GM20431 (cell line): ENCODE data around the gene GCSH.
"Not testable (repeated sequence)": the region's sequence is repeated elsewhere in the genome, so short reads cannot be mapped to it uniquely, and the experiment has no call there.

ENCODE experiments used
- in situ Hi-C: fragments of 300-500 bp; cut with MseI, MboI; formaldehyde crosslinking; loops from one replicate; pipeline ENCODE4 v1.15.0; 2020; ENCODE audit warnings: low sequenced_read_pairs; ENCODE audit not compliant: unreplicated experiment

Gene GCSH

DNA sequence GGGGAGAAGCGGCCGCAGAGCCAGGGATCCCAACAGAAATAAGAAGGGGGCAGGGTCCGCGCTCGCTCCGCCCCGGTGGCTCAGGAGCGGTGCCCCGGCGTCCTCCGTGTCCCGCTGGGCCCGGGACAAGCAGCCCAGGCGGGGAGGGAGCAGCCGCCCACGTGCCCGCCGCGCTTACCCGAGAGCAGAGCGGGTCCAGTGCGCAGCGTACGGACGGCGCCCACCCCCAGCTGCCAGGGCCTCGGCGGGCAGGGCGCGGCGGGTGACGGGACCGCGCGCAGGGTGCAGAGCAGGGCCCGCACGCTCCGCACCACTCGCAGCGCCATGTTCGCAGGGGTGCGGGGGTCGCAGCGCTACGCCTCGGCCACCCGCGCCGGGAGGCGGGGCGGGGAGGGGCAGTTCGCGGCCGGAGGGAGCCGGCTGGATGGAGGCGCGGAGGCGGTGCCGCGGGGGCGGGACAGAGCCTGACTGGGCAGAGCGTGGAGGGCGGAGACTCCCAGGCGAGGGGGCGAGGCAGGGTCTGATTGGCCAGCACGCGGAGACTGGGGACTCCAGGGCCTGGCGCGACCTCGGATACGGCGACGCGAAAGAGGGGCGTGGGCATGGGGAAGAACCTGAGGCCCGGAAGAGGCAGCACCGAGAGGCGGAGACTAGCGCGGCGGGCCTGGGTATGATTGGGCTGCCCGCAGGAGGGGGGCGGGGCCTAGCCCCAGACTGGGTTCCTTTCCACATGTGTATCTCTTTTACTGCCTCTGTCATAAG, at the start of gene GCSH:
Gene GCSH, minus strand, starts transcription at position 443 of the 762 bp plus-strand sequence. Its CDS starts 117 bp downstream, at position 326.
- in situ Hi-C loops = no loop called here

DNA sequence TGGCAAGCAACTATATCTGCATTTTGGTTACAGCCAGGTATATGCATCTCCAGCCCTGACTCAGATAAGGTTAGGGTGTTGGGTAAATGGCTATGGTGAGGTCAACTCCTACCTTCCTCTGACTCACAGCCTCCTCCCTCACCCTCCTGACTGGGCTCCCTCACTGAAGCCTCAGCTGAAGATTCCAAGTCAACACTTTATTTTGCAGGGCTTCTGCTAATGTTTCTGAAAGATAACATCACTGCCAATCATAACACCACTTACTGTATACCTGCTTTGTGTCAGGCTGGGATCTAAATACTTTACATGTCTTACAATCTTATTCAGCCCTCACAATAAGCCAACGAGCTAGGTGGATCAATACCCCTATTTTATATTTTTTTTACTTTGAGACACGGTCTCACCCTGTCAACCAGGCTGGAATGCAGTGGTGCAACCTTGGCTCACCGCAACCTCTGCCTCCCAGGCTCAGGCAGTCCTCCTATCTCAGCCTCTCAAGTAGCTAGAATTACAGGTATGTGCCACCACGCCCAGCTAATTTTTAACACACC, 47.8 kb upstream of the GCSH start:
- in situ Hi-C loops = no loop called here

DNA sequence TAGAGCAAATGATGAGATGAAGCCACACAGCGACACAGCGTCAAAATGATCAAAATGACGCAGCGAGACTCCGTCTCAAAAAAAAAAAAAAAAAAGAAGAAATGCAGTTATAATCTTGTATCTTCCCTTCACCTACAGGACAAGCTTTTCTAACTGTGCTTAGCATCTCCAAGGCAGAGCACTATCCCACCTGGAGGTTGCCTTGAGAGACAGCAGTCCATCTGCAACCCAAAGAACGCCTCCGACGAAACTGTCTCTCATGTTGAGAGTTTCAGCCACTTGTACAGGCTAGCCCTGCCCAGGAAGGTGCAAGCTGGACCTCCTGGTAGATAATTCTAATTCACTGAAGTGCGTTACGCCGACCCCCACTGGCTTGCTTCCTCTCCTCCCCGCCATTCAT, 46.7 kb upstream of the GCSH start:
- in situ Hi-C loops = no loop called here

DNA sequence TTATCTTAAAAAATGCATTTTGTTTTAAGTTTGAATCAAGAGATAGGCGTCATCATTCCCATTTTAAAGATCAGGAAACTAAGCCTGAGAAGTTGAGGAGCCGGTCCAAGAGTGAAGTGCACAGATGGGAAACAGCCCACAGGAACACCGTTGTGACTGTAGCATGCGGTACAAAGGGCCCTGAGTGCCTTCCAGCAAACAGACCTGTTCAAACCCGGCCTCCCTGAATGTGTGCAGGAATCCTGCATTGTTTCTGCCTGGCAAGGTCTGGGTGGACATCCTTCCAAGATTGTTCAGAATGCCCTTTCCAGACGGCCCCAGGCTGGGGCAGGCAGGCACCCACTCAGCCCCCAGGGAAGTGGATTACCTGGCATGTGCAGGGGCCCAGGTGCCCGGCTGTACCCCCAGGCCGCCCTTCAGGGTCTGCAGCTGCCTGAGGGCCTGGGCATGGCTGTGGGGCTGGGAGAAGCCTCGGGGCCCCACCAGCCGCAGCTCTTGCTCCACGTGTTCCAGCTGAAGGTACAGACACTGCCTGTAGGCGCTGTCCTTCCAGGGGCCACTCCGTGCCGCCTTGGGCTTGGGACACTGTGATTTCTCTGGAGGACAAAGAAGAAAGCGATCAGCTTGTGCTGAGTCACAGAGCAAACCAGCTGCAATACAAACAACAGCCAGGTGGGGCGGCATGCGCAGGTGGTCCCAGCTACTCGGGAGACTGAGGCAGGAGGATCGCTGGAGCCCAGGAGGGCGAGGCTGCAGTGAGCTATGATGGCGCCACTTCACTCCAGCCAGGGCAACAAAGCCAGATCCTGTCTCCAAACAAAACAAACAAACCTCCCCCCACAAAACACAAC, 45.0 kb upstream of the GCSH start:
- in situ Hi-C loops = no loop called here

DNA sequence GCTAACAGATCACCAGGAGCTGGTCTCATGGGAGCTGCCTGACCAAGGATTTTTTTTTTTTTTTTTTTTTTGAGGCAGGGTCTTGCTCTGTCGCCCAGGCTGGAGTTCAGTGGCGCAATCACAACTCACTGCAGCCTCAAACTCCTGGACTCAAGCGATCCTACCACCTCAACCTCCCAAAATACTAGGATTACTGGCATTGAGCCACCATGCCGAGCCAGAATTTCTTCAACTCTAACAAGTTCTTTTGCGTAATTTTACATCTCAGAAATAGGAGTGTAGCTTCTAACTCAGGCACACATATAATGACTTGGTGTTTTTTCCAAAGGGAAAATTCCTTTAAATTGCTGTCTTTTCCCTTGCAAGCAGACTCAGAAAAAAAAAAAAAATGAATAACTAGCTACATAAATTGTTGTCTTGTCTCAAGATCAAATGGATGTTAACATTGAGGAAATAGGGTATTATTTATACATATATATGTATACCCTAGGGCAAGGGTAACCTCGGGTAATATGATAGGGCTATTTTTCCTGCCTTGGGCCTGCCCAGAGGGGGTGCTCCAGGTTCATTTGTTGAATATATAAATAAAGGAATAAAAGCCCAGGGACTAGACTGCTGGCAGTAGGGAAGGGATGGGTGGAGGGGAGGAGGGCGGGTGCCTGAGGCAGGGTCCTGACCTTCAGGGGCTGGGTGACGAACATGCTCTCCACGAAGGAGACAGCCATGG, 42.8 kb upstream of the GCSH start:
- in situ Hi-C loops = no loop called here

DNA sequence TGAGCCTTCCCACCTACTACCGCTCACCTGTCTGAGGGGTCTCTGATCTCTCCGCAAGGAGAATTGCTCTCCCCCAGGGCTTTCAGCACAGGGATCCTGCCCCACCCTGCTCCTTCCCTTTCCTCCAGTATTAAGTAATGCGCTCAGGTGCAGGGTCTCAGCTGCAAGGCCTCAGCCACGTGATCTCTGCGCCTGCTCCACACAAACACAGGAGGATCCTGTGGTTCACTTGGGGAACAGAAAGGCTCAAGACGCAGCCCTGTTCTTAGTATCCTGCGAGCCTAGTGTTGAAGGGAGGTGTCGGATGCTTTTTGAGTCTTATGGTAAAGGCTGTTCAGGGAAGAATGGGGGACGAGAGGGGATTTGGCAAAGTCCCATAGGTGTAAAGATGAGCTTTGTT, 41.6 kb upstream of the GCSH start:
- in situ Hi-C loops = no loop called here

DNA sequence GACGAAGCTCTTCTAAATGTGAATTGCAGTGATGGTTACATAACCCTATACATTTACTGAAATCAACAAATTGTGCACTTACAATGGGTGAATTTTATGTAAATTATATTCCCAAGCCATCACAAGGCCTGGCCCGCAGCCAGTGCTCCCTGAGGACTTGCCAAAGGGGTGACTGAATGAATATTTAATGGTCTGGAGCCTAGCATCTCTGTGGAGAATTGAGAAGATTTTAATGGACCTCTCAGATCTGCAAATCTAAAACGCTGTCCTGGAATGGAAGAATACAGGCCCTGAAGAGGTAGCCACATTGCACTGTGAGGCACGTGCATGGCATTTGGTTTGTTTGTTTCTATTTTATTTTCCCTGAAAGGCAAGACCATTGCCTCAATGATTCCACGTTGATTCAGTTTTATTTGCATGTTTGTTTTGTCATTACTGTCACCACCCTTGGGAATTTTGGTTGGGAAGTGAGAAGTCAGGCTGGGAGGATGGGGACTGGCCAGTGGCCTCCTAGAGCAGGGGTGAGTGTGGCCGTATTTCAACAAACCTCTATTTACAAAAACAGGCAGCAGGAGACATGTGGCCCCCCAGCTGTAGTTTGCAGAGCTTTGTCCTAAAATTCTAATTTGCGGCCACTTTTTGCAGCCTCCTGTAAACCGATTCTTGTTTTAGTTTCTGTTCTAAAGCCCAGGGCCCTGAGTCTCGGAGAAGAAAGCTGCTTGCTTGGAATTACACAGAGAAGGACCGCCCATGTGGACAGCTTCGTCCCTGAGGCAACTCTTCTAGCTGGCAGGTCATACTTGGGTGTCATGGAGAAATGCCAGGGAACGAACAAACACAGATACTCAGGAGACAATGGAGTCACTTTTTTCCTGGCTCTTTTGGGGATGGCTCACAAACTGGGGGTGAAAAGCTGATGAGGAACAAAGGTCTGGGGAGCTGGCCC, 40.5 kb upstream of the GCSH start:
- in situ Hi-C loops = no loop called here

DNA sequence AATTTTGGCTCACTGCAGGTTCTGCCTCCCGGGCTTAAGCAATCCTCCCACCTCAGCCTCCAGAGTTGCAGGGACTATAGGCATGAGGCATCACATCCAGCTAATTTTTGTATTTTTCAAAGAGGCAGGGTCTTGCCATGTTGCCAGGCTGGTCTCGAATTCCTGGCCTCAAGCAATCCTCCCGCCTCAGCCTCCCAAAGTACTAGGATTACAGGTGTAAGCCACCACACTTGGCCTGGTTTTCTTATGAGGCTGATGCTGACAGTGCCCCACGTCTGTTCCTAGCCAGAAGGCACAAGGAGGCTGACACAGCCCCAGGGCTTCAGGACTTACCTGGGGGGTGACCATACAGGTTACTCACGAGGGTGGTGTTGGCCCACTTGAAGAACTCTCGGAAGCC, 33.9 kb upstream of the GCSH start:
- in situ Hi-C loops = no loop called here

DNA sequence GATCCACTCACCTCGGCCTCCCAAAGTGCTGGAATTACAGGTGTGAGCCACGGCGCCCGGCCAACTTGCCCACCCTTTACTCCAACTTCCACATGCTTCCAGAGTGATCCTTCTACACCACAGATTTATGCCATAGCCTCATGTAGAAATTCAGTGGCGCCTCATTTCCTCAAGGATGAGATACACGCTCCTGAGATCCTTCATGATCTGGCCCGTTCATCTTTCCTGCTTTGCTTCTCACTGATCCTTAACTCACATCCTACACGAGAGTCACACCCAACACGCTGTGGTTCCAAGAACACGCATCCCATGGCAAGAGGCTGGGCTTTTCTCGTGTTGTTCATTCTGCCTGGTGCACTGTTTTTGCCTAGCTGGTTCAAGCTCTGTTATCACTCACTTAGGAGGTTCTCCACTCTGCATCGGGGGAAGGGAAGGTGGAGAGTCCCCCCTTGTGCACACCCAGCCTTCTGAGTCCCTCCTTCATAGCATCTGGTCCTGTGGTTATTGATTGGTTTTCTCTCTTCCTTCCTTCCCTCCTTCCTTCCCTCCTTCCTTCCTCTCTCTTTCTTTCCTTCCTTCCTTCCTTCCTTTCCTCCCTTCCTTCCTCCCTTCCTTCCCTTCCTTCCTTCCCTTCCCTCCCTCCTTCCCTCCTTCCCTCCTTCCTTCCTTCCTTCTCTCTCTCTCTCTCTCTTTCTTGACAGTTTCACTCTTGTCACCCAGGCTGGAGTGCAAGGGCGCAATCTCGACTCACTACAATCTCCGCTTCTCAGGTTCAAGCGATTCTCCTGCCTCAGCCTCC, 32.7 kb upstream of the GCSH start:
- in situ Hi-C loops = no loop called here

DNA sequence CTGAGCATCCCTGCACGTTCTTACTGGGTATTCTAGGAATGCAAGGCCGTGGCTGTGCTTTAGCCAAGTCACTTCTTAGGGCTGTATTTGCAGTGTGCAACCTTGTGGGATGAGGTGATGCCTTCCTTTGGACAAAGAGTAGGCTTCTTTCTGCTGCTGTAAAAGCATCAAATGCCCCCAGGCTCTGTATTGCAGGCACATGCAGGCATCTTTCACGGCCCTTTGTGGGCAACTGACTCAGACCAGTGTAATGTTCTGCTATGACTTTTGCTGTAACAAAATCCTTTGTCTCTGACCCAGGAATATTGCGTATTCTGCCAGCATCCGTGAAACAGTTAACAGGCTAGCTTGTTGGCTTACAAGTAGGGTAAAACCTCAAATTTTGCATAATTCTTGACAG, 30.9 kb upstream of the GCSH start:
- in situ Hi-C loops = no loop called here

DNA sequence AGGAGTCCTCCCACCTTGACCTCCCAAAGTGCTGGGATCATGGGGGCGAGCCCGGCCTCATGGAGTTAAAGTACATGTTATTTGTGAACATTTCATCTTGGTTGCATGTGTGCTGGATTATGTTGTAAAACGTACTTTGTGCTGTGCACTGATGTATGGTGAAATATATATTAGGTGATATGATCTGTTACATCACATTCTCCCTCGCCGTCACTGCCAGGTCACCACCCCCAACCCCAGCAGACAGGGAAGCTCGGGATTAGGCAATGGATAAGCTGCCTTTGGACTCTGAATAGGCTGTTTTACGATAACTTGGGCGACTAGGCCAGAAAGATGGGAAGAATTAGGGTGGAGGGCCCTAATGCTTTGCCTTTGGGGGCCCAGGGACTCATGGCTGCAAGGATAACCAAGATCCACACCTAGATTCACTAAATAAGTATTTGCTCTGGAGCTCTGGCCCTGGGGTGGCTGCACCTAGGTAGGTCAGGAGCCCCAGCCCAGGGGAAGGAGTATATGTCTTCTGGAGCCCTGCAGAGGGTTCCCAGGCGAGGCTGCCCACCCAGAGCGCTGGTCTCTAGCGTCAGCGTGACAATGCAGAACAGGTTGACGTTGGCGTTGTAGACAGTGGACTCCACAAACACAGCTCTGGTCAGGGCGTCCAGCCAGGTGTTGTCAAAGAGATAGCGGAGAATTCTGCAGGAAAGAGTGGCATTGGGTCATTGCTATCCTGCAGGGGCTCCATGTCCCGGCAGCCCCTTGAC, 27.1 kb upstream of the GCSH start:
- in situ Hi-C loops = no loop called here

DNA sequence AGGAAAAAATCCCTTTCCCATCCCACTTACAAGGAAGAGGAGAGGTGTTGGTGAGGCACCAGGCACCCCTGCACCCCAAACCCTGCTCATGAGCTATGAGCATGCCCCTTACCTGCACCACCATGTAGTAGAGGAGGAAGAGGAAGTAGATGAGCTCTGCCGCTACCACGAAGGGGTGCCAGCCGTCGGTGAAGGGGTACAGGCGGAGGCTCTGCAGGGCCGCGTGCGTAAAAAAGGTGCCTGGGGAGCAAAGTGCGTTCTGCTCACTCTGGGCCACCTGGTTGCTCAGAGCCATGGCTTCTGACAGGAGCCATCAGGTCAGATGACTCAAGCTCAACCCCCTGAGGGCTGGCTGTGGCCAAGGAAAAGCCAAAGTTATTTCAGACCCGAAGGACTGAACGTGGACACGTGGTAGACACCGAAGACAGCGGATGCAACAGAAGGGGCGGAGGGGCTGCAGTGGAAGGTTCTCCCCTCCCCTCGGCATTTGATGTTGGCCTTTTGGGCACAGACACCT, 25.3 kb upstream of the GCSH start:
- in situ Hi-C loops = no loop called here

DNA sequence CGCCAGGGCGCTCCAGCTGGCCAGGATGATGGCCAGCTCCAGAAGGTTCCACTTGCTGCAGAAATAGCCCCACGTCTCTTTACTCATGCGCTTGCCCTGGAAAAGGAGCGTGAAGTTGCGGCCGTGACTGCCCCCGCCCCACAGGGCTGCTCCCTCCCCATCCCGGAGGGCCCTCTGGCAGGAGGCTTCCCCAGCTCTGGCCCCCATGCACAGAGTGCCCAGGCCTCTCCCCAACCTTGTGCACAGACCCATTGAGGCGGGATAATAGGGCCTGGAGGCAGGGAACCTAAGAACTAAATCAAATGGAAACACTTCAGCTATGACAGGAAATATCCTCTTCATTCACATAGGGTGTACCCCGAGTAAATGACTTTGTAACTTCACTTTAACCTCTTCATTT, 21.2 kb upstream of the GCSH start:
- in situ Hi-C loops = no loop called here

DNA sequence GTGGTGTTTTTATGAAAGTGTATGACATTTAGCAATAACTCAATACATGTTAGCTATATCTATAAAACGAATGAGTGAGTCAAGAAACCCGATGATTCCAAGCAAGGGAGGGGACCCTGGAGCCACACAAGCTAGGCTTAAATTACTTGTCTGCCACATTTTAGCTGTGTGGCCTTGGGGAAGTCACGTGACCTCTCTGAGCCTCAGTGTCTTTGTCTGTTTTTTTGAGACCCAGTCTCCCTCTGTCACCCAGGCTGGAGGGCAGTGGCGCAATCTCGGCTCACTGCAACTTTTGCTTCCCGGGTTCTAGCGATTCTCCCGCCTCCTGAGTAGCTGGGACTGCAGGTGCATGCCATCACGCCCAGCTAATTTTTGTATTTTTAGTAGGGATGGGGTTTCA, 20.1 kb upstream of the GCSH start:
- in situ Hi-C loops = no loop called here

DNA sequence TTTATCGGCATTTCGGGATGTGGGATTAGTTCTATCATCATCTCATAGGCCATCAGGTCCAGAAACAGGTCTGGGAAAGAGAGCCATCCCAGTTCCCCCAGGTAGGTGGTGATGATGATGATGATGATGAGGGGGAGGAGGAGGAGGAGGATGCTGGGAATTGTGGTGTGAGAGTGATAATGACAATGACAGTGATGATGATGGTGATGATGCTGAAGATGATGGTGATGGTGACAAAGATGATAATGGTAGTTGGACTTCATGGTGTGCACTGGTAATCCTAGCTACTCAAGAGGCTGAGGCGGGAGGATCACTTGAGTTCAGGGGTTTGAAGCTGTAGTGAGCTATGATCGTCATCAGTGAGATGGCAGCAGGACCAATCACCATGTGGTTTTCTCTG, 16.3 kb upstream of the GCSH start:
- in situ Hi-C loops = no loop called here

DNA sequence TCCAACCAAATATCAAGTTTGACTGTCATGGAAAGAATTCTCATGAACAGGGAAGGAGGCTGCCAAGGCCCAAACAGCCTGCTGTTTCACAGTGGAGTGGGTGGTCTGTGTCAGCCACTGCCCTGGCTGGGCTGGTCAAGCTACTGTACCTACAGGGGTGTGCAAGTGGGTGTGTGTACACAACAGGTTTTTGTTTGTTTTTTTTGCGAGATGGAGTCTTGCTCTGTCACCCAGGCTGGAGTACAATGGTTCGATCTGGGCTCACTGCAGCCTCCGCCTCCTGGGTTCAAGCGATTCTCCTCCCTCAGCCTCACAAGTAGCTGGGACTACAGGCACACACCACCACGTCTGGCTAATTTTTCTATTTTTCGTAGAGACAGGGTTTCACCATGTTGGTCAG, 13.1 kb upstream of the GCSH start:
- in situ Hi-C loops = not testable (repeated sequence)

DNA sequence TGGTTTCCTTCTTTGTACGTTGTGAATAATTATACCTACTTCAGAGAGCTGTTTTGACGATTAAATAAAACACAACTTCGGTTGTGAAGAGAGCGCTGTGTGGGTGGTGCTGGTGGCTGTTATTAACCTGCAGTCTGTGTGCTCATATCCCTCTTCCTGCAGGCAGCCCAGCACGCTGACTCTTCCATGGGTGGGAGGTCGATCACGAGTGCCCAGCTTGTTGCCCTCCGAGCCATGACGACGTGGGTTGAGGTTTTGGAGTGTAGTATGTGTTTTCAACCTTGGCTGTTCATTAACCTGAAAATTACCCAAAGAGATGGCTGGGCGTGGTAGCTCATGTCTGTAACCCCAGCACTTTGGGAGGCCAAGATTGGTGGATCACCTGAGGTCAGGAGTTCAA, 11.3 kb upstream of the GCSH start:
- in situ Hi-C loops = no loop called here
